Keratinocyte (primary cell): ENCODE measurements around the gene DUSP16. TPM values are rescaled to one million over a fixed set of nuclear protein-coding genes. Genes with fewer than 3 reads are reported as not detected.

ENCODE experiments used
- DNase-seq: peaks from one replicate; pipeline ENCODE4 v3.0.0-alpha.2; 2011; ENCODE audit warnings: low read depth, missing footprints, low spot score
- FAIRE-seq: peaks from 2 replicates; lab custom pipeline; 2011; peaks lifted over from hg19 to GRCh38; lab: Jason Lieb, UNC
- H2AFZ ChIP-seq: 2 replicates; pipeline ENCODE4 v1.6.0; 2012; ENCODE audit warnings: low read length, control low read depth, inconsistent platforms; ENCODE audit not compliant: control insufficient read depth
- H3K27ac ChIP-seq: 2 replicates; pipeline ENCODE4 v1.5.1; 2011; ENCODE audit warnings: low read length; ENCODE audit not compliant: control insufficient read depth, insufficient read depth
- H3K27me3 ChIP-seq: 3 replicates; pipeline ENCODE4 v1.6.0; 2011; ENCODE audit warnings: low read length; ENCODE audit not compliant: control insufficient read depth, insufficient read depth; ENCODE audit errors: extremely low read depth
- H3K36me3 ChIP-seq, 2 experiments: 2 replicates in 1 of 2; 3 replicates in 1 of 2; pipeline ENCODE4 v1.5.1; 2011; ENCODE audit warnings: low read length in 2 of 2, mild to moderate bottlenecking in 1 of 2; ENCODE audit not compliant: control insufficient read depth in 2 of 2, insufficient read depth in 2 of 2; ENCODE audit errors: extremely low read depth in 1 of 2
- H3K4me1 ChIP-seq: 3 replicates; pipeline ENCODE4 v1.5.1; 2011; ENCODE audit warnings: low read length; ENCODE audit not compliant: control insufficient read depth, insufficient read depth; ENCODE audit errors: extremely low read depth
- H3K4me2 ChIP-seq: 3 replicates; pipeline ENCODE4 v1.6.0; 2011; ENCODE audit warnings: low read depth, low read length; ENCODE audit not compliant: control insufficient read depth, insufficient read depth; ENCODE audit errors: extremely low read depth
- H3K4me3 ChIP-seq, 3 experiments: fragments of 200-600 bp in 1 of 3; sonication (generic) in 1 of 3; 2 replicates in 2 of 3; 3 replicates in 1 of 3; pipeline ENCODE4 v1.5.1; 2011 to 2016; ENCODE audit warnings: low read length in 3 of 3, mild to moderate bottlenecking in 3 of 3, control low read depth in 2 of 3, inconsistent platforms in 1 of 3, low read depth in 1 of 3, mixed read lengths in 1 of 3, mixed run types in 1 of 3, moderate library complexity in 1 of 3; ENCODE audit not compliant: control insufficient read depth in 2 of 3, insufficient read depth in 2 of 3; ENCODE audit errors: extremely low read depth in 1 of 3
- H3K79me2 ChIP-seq: 2 replicates; pipeline ENCODE4 v1.6.0; 2012; ENCODE audit warnings: low read length; ENCODE audit not compliant: control insufficient read depth, insufficient read depth
- H3K9ac ChIP-seq: 3 replicates; pipeline ENCODE4 v1.6.0; 2011; ENCODE audit warnings: low read length; ENCODE audit not compliant: control insufficient read depth, insufficient read depth; ENCODE audit errors: extremely low read depth
- H3K9me1 ChIP-seq: 3 replicates; pipeline ENCODE4 v1.6.0; 2011; ENCODE audit warnings: low read length; ENCODE audit not compliant: control insufficient read depth, insufficient read depth; ENCODE audit errors: extremely low read depth
- H3K9me3 ChIP-seq: 2 replicates; pipeline ENCODE4 v1.5.1; 2012; ENCODE audit warnings: low read depth, low read length; ENCODE audit not compliant: control insufficient read depth
- H4K20me1 ChIP-seq: 3 replicates; pipeline ENCODE4 v1.6.0; 2011; ENCODE audit warnings: low read length; ENCODE audit not compliant: control insufficient read depth, insufficient read depth; ENCODE audit errors: extremely low read depth
- EZH2 ChIP-seq: IDR thresholded peaks from one replicate; pipeline ENCODE4 v1.6.1; 2012; ENCODE audit warnings: inconsistent platforms, mild to moderate bottlenecking, low read length, moderate library complexity
- dilution Hi-C: fragments of 300-500 bp; cut with MboI; formaldehyde crosslinking; loops from one replicate; pipeline ENCODE4 v1.7.0; 2020; ENCODE audit warnings: low sequenced_read_pairs; ENCODE audit not compliant: extremely low pct_ligation_motif_present
- polyA plus RNA-seq, 5 experiments: library from polyadenylated mRNA; depleted of rRNA in 3 of 5; stranded (reverse) in 3 of 5; stranded (forward) in 1 of 5; unstranded in 1 of 5; fragments of >200 nt; gene quantifications; 1 replicate in 1 of 5; 2 replicates in 3 of 5; 3 replicates in 1 of 5; pipeline versions ENCODE4 v1.2.1 to v1.2.3, GENCODE V29; 2011 to 2012; ENCODE audit warnings: missing spikeins in 2 of 5, low read depth in 1 of 5, low replicate concordance in 1 of 5
- TF ChIP-seq, protein P1 (sequence below), 3 experiments: IDR thresholded peaks in 1 of 3; conservative IDR thresholded peaks in 1 of 3; optimal IDR thresholded peaks in 1 of 3; 2 replicates in 2 of 3; 3 replicates in 1 of 3; pipeline versions ENCODE3 to v1.5.1; 2011; ENCODE audit warnings: low read length in 3 of 3, mild to moderate bottlenecking in 3 of 3, moderate library complexity in 2 of 3, control low read depth in 1 of 3, inconsistent platforms in 1 of 3; ENCODE audit not compliant: insufficient read depth in 2 of 3; ENCODE audit errors: extremely low read depth in 1 of 3

The DUSP16 gene
- polyA plus RNA-seq, 1 donor (not counting 4 experiments of a cell fraction or from before 2014, with no cell fraction given), result 9.3 TPM

DNA sequence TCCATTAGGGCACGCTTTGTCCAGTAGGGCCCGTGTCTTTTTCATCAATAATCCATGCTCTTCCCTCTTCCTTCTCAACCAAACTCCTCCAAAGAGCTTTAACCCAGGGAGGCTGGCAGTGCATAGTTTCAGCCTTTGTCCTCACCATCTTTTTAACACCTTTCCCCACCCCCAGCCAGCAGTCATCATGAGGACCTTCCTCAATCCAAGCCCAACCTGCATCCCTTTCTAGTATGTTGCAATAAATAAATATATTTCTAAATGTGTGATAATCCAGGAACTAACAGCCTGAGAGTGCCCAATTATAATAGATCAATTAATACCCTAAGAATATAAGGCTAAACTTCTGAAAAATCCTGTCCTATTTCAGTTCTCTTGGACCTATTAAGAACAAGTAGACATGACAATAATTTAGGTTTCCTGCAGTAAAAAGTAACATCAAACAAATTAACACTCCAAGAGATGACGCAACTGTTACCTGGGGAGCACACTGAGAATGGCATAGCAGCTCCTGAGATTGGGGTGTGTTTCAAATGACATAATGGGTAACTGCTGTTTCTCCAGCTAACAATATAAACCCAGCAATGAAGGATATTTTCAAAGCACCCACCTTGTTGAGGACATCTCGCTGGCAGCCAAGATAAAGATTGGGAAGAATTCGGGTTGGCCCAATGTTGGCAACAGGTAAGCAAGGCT lies 62.6 kb downstream of the DUSP16 start:
- H4K20me1 ChIP-seq, result no peaks in the 10 kb centered on the region
- no peak overlapping the region for H3K4me3 ChIP-seq
- no peaks in the 10 kb centered on the region for H3K79me2 ChIP-seq
- H3K27ac ChIP-seq, result no peak overlapping the region
- H3K4me1 ChIP-seq, result no peaks in the 10 kb centered on the region
- DNase-seq (no peak), FAIRE-seq (no peak)
- TF ChIP-seq, protein P1, sequence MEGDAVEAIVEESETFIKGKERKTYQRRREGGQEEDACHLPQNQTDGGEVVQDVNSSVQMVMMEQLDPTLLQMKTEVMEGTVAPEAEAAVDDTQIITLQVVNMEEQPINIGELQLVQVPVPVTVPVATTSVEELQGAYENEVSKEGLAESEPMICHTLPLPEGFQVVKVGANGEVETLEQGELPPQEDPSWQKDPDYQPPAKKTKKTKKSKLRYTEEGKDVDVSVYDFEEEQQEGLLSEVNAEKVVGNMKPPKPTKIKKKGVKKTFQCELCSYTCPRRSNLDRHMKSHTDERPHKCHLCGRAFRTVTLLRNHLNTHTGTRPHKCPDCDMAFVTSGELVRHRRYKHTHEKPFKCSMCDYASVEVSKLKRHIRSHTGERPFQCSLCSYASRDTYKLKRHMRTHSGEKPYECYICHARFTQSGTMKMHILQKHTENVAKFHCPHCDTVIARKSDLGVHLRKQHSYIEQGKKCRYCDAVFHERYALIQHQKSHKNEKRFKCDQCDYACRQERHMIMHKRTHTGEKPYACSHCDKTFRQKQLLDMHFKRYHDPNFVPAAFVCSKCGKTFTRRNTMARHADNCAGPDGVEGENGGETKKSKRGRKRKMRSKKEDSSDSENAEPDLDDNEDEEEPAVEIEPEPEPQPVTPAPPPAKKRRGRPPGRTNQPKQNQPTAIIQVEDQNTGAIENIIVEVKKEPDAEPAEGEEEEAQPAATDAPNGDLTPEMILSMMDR (optimal IDR thresholded peaks at IDR 0.05 in 1 of 3, IDR thresholded peaks at IDR 0.05 in 1 of 3, conservative IDR thresholded peaks at IDR 0.05 in 1 of 3; ENCODE audit: extremely low read depth in 1 of 3, insufficient read depth in 2 of 3, low read length in 3 of 3), result no peak
- no peak for TF ChIP-seq EZH2
- H3K9me1 ChIP-seq, result no peaks in the 10 kb centered on the region
- H3K9ac ChIP-seq, result no peak overlapping the region
- no peak overlapping the region for H2AFZ ChIP-seq
- peaks cover 1 to 3% of the 10 kb centered on the region in 2 experiments for H3K36me3 ChIP-seq
- no peak overlapping the region for H3K4me2 ChIP-seq
- dilution Hi-C loops, result no loop called here
- H3K9me3 ChIP-seq, result no peaks in the 10 kb centered on the region
- no peaks in the 10 kb centered on the region for H3K27me3 ChIP-seq

DNA sequence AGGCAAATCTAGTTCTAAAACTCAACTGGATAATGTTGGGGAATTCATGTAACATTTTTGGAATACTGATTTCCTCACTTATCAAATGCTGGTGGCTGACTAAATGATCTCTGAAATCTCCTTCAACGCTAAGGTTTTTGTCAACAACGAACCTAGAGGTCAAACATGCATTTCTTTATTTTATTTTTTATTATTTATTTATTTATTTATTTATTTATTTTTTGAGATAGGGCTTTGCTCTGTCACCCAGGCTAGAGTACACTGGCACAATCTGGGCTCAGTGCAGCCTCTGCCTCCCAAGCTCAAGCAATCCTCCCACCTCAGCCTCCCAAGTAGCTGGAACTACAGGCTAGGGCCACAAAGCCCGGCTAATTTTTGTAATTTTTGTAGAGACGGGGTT lies 64.5 kb downstream of the DUSP16 start:
- Histone ChIP-seq H3K9me3 (no peaks in the 10 kb centered on the region), H3K4me3 (no peak overlapping the region), H3K4me2 (no peak overlapping the region), H3K79me2 (no peaks in the 10 kb centered on the region), H3K9me1 (no peaks in the 10 kb centered on the region), H3K4me1 (no peaks in the 10 kb centered on the region), H3K36me3 (peaks cover 1 to 3% of the 10 kb centered on the region in 2 experiments), H2AFZ (no peak overlapping the region), H4K20me1 (no peaks in the 10 kb centered on the region), H3K9ac (no peak overlapping the region), H3K27ac (no peak overlapping the region), H3K27me3 (no peaks in the 10 kb centered on the region)
- FAIRE-seq, result no peak
- no peak for DNase-seq
- TF ChIP-seq, protein P1 (optimal IDR thresholded peaks at IDR 0.05 in 1 of 3, IDR thresholded peaks at IDR 0.05 in 1 of 3, conservative IDR thresholded peaks at IDR 0.05 in 1 of 3; ENCODE audit: extremely low read depth in 1 of 3, insufficient read depth in 2 of 3, low read length in 3 of 3), result no peak
- no peak for TF ChIP-seq EZH2
- dilution Hi-C loops, result no loop called here
